ENCODE data around the gene CLN3. TPM values are rescaled to one million over a fixed set of nuclear protein-coding genes. Genes with fewer than 3 reads are reported as not detected.

CLN3 gene
- total and polyA plus RNA-seq, 9 of the 15 experiments (the other 6 are each of a cell fraction or from before 2014, with no cell fraction given): 2.5 to 27.1 (median 11.6) TPM

DNA sequence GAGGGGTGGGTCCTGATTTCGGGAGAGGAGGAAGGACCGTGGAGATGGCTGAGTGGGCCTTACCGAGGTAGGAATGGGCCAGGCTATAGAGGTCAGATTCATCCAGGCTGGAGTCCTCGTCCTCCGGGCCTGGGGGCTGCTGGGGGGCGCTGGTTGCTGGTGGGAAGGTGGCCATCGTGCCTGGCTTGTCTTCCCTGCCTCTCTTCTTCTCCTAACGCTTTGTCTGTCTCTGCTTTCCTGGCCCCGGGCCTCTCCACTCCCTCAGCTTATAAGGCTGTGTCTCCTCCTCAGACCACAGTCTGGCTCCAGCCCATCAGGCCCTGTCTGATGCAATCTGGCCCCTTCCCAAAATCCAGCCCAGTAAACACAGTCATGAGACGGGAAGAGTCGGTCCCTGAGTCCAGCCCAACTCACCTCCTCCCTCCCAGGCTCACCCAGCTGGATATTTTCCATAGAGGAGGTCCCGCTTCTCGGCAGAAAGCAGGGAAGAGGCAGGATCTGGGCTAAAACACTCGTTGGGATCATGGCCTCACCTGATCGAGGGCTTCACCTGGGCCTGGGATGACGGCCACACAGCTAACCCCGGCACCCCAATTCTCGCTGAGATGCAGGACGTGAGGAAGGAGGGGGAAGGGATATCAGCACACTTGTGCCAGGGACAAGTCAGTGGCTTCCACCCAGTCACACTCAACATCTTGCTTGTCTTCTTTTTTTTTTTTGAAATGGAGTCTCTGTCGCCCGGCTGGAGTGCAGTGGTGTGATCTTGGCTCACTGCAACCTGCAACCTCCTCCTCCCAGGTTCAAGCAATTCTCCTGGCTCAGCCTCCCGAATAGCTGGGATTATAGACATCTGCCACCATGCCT, 47.1 kb upstream of the CLN3 start, which contains the start of gene NUPR1 (continued):
- no peak for TF ChIP-seq DACH1 (IDR thresholded peaks at IDR 0.05; ENCODE audit: partially characterized antibody)
- TF ChIP-seq BMI1 (IDR thresholded peaks at IDR 0.05; ENCODE audit: low read length): no peak
- TF ChIP-seq TCF7 (IDR thresholded peaks at IDR 0.05; ENCODE audit: borderline replicate concordance): no peak
- TF ChIP-seq ZNF174 (CRISPR knock-in tag; IDR thresholded peaks at IDR 0.05): no peak
- TF ChIP-seq GABPA (tag; conservative IDR thresholded peaks at IDR 0.05; ENCODE audit: low read depth): 0 out of 2 replicates have a peak, but pooled peaks have one; percentile 22
- TF ChIP-seq STAT5B (CRISPR knock-in tag; IDR thresholded peaks at IDR 0.05): no peak
- no peak for TF ChIP-seq SETDB1 (IDR thresholded peaks at IDR 0.05; ENCODE audit: low read length)
- no peak for TF ChIP-seq DIDO1 (tag; IDR thresholded peaks at IDR 0.05; ENCODE audit: low read depth)
- TF ChIP-seq PURB (CRISPR knock-in tag; IDR thresholded peaks at IDR 0.05; ENCODE audit: low read depth): no peak
- TF ChIP-seq MBD2 (IDR thresholded peaks at IDR 0.05; ENCODE audit: borderline replicate concordance, low read depth): no peak
- no peak for TF ChIP-seq ZNF274 (IDR thresholded peaks at IDR 0.05; ENCODE audit: borderline replicate concordance, low read depth, low read length)
- no peak for TF ChIP-seq CBX8 (IDR thresholded peaks at IDR 0.05; ENCODE audit: borderline replicate concordance, extremely low read depth, low read depth, low read length, poor library complexity, severe bottlenecking)
- TF ChIP-seq SREBF2 (CRISPR knock-in tag; IDR thresholded peaks at IDR 0.05): no peak; the same call in 1 of the 2 replicates
- peak; percentile 55; the same call in 1 of the 2 replicates for TF ChIP-seq CEBPG (CRISPR knock-in tag; IDR thresholded peaks at IDR 0.05)
- TF ChIP-seq CEBPG (tag; conservative IDR thresholded peaks at IDR 0.05 in 1 of 2, IDR thresholded peaks at IDR 0.05 in 1 of 2): peak; percentile 94 to 97
- TF ChIP-seq GTF2E2 (tag; IDR thresholded peaks at IDR 0.05): peak; percentile 46; the same call in 1 of the 2 replicates
- 0 out of 2 replicates have a peak, but pooled peaks have one; percentile 19 for TF ChIP-seq ZNF263 (CRISPR knock-in tag; IDR thresholded peaks at IDR 0.05; ENCODE audit: borderline replicate concordance)
- TF ChIP-seq ZNF551 (CRISPR knock-in tag; IDR thresholded peaks at IDR 0.05): no peak
- no peak for TF ChIP-seq FOXA1 (IDR thresholded peaks at IDR 0.05; ENCODE audit: borderline replicate concordance)
- no peak for TF ChIP-seq MIER1 (IDR thresholded peaks at IDR 0.05; ENCODE audit: low read depth)
- no peak for TF ChIP-seq RAD51 (IDR thresholded peaks at IDR 0.05; ENCODE audit: borderline replicate concordance, low read depth)
- peak in 1 of 2 experiments; percentile 31; a peak in 1 of 4 replicates for TF ChIP-seq MAZ (CRISPR knock-in tag; conservative IDR thresholded peaks at IDR 0.05 in 1 of 2, IDR thresholded peaks at IDR 0.05 in 1 of 2)
- TF ChIP-seq, protein P1, sequence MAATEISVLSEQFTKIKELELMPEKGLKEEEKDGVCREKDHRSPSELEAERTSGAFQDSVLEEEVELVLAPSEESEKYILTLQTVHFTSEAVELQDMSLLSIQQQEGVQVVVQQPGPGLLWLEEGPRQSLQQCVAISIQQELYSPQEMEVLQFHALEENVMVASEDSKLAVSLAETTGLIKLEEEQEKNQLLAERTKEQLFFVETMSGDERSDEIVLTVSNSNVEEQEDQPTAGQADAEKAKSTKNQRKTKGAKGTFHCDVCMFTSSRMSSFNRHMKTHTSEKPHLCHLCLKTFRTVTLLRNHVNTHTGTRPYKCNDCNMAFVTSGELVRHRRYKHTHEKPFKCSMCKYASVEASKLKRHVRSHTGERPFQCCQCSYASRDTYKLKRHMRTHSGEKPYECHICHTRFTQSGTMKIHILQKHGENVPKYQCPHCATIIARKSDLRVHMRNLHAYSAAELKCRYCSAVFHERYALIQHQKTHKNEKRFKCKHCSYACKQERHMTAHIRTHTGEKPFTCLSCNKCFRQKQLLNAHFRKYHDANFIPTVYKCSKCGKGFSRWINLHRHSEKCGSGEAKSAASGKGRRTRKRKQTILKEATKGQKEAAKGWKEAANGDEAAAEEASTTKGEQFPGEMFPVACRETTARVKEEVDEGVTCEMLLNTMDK (IDR thresholded peaks at IDR 0.05; ENCODE audit: borderline replicate concordance, insufficient read depth, low read depth, low read length, poor library complexity, severe bottlenecking): no peak
